GM12892 (cell line): ENCODE results near the gene GLI2.

ENCODE experiments used
- POLR2AphosphoS5 ChIP-seq: IDR thresholded peaks from 2 replicates; pipeline ENCODE4 v1.6.1; 2011; ENCODE audit warnings: low read depth, low read length, control low read depth
- TAF1 ChIP-seq: IDR thresholded peaks from 2 replicates; pipeline ENCODE4 v1.6.1; 2011; ENCODE audit warnings: low read depth, mild to moderate bottlenecking, control low read depth, low read length, borderline replicate concordance

- TF ChIP-seq TAF1 = no peak
- no peak for TF ChIP-seq POLR2AphosphoS5
Measured at GRCh38 chr2:120775801-120776589, 40.3 kb downstream of the GLI2 start.
